Activated CD4-positive, alpha-beta T cell treated with anti-CD3 and anti-CD28 coated beads, Interleukin-2, Interleukin-6, amounts not matched to agents 100 ng/mL and 50 ng/mL, durations not matched to agents 16 hours and 8 hours (primary cell): Measurements from ENCODE around the gene GXYLT2.
"Not testable (repeated sequence)": the region's sequence is repeated elsewhere in the genome, so short reads cannot be mapped to it uniquely, and the experiment has no call there.

Experiments
- DNase-seq: peaks from one replicate; pipeline ENCODE4 v3.0.0-alpha.2; 2020

GXYLT2 gene

DNA sequence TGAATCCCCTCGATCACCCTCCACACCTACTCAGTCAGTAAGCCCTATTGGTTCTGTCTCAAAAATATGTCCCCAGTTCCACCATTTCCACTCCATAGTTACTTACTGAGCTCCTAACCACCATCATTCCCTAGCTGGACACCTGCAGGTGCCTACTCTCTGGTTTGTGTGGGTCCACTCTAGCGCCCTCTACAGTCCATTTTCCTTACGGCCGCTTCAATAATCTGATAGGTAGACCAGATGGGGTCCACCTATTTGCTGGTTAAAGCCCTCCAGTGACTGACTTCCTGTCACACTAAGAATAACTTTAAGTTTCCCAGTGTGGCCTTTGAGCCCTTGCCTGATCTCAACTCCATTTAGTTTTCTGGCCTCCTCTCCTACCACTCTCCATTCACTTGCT lies 5.0 kb downstream of the GXYLT2 start:
- DNase-seq, result peak; percentile 23

DNA sequence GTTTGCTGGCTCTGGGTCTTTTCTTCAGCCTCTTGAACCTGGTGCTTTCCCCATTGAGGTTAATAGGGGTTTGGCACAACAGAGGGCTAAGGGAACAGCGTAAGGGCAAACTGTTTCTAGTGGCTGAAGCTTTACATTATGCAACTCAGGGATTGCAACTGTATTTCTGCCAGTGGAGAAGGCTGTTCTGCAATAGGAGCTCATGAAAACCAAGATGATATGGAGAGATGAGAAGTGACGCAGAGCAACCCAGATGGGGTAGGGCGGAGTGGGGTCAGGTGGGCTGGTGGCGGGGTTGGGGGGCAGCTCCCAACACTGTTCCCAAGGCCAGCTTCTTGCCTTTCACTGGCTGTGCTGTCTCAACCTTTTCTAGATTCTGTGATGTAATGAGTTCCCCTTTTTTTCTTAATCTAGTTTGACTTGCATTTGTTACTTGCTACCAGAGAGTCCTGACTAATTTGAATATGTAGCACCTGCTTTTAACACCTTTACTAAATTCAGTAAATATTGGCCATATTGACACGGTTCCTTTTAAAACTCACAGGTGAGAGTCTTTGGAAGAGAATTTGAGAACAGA lies 7.2 kb downstream of the GXYLT2 start:
- no peak for DNase-seq

DNA sequence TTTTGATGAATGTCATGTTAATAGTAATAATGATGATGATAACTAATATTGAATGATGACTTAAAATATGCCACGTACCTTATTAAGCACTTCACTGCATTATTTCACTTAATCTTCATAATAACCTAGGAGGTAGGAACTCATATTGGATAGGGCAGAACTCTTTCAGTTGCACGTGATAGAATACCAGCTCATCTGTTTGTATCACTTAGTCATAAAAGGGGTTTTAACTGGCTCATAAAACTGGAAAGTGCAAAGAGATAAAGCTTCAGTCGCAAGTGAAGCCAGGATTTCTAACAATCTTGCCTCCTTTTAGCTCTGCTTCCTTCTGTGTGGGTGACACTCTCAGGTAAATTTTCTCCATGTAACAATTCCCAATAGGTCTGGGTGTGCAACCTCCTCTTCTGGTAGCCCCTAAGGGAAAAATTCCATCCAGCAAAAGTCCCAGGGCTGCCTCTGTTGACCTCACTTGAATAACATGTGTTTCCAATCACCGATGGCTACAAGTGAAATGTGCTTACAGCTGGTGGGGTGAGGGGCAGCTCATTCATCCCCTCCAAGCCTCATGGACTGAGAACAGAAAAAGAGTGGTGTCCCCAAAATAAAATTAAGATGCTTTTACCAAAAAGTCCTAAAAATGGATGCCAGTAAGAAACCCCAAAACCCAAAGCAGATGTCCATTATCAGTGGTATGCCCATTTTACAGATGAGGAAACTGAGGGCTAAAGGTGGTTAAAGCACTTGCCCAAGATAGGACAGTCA lies 9.3 kb downstream of the GXYLT2 start:
- DNase-seq, result no peak

DNA sequence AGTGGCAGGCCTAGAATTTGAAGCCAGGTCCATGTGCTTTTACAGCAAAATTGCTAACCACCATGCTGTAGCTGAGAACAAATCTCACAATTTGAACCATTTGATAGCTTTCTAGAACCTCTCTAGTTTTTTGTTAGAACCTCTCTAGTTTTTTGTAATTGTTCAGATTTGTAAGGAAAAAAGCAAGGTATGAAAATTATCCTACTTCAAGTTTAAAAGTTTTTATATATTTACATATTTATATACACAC lies 9.8 kb downstream of the GXYLT2 start:
- no peak for DNase-seq

DNA sequence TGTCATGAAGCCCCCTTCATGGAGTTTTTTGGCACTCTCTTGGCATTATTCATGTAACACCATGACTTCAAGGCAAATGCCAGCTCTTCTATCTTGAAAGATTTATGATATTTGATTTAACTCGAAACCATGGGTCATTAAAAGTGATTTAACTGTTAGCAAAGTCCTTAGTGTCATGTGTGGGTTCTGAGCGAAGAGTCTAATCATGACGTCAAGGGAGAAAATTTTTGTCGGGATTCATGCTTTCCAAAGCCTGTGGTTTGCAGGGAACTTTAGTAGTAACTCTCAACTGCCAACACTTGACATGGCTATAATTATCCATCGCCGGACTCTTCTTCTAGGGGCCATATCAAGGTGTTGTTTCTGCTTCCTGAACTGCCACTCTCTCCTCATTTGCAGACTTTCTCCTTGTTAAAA lies 11.5 kb downstream of the GXYLT2 start:
- DNase-seq, result no peak

DNA sequence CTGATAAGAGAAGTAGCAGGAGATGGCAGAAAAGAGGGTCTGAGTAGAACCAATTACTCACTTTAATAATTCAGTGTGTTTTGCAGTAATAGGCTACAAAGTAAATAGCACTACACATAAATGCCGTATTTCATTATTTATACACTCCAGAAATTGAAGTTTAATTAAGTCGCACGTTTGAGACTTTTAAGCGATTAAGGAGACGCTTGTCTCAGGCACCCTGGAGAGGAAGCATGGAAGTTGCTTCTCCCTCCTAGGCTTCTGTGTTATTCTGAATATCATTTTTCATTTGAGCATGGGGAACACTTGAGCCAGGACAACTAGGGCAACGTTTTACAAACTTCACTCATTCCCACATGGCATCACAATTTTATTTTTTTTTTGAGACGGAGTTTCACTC lies 12.2 kb downstream of the GXYLT2 start:
- DNase-seq, result no peak

DNA sequence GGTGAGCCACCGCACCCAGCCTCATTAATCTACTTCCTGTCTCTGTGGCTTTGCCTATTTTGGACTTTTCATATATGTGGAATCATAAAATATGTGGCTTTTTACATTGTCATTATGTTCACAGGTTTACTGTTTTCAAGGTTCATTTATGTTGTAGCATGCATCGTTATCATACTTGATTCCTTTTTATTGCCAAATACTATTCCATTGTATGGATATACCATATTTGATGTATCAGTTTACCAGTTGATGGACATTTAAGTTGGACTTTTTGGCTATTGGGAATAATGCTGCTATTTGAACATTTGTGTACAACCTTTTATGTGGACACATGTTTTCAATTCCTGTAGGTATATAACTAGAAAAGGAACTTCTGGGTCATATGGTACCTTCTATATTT lies 14.0 kb downstream of the GXYLT2 start:
- DNase-seq, result no peak

DNA sequence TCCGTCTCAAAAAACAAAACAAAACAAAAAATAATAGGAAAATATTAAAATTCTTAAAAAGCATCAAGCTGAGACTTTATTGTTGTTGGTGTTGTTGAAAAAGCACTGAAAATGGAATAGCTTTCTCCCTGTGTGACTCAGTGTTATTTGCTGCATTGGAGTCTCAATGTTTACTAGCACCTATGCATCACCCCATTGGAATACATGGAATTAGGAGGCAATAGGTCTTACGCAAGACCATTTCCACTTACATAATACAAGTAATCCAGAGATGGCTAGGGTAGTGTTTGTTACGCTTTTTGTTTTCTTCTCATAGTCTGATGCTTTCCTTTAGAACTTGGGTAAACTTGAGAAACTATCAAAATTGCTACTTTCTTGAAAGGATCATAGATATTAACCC lies 15.2 kb downstream of the GXYLT2 start:
- no peak for DNase-seq

DNA sequence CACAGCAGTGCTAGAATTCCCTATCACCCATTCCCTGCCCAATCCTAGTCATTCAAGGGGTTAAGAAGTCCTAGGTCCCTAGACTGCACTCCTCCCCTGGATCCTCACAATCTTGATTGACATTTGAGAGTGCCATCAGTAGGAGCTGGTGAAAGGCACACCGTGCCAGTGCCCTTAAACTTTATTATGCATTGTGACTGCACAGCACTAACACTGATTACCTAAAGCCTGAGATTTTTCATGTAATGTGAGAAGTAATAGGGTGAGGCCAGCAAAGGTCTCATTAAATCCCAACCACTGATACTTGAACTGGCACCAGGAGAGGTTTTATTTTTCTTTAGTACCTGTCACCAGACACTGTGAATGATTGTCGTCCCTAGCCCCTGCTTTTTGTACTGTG lies 16.3 kb downstream of the GXYLT2 start:
- DNase-seq, result no peak

DNA sequence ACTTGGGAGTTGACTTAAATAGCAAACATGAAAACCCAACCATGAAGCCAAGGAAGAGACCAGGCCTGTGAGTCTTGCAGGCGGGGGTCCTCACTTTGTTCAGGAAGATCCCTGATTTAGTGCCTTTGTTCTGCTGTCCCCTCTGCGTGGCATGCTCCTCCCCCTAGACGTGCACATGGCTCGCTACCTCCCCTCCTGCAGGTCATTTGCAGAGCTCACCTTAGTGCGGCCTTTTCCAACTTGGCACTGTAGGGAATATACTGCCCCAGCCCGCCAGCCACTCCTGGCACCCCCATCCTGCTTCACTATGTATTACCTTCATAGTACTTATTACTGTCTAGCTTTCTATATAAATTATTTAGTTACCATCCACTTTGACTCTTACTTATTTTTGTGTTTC lies 18.3 kb downstream of the GXYLT2 start:
- DNase-seq, result no peak

DNA sequence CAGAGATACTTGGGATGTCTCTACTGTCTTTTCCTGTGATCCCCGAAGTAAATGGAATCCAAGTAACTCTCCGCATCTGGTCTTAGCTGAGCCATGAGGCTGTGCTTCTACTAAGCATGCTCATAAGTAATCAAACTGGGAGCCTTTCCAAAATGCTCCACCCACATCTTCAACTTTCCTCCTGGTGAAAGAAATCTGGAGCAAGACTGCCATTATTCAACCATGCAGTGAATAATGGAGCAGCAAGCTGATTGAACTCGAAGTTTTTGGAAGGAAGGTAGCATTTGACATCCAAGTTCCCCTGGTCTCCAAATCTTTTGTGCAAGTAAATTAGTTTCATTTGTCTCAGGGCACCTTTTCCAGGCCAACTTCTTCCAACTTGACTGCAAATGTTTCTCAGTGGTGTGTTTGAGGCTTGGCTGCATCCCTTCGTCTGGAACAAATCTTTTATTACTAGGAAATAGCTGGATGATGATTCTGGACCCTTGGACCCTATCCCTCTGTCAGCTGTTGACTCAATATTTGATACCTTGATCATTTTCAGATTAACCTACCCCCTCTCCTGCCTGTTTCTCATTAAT lies 19.4 kb downstream of the GXYLT2 start:
- DNase-seq, result no peak

DNA sequence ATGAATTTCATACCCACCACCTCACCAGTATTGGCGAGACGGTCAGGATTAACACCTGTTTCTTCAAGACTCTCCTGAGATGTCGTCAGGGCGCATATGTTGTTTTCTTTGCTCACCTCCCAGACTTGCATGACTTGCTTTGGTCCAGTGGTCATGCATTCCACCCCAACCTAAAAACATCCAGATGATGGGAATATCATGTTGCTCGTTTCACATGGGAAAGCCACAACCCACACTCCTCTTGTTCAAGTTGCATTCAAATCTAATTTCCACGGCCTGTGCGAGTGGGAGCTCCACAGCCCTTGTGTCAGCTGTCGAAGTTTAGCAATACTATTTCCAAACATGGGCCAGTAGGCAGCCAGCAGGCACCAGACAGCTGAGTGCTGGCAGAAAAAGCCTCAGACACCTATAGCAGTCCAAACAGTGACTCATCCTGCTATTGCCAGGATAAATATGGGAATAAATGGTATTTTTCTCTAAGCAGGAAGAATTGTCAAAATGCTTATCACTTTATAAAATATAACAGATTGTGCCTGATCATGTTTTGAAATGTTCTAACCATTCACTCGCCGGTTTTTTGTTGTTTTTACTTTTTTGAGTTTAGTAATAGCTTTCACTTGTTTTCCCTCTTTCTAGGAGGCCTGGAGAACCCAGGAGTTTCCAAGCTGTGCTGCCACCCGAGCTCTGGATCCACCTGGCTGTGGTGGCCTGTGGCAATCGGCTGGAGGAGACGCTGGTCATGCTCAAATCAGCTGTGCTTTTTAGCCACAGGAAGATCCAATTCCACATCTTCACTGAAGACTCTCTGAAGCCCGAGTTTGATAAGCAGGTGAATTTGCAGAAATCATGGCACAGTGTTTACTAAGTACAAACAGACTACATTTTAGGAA lies 20.1 kb downstream of the GXYLT2 start:
- no peak for DNase-seq

DNA sequence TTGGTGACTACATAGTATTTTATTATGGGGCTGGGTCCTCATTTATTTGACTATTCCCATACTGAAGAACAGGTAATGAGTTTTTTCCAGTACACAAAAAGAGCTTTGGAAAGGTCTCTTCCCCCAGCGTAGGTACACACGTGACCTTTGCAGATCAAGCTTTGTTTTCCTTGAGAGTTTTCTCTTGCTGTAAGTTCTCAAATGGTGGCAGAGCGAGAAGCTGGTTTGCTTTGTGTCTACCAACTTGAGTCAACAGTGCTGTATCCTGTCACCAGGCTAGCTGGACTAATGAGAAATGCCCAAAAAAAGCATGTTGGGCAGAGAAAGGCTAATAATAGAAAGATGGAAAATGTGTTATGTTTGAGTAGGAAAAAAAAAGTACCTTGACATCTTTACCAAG lies 21.7 kb downstream of the GXYLT2 start:
- DNase-seq, result no peak

DNA sequence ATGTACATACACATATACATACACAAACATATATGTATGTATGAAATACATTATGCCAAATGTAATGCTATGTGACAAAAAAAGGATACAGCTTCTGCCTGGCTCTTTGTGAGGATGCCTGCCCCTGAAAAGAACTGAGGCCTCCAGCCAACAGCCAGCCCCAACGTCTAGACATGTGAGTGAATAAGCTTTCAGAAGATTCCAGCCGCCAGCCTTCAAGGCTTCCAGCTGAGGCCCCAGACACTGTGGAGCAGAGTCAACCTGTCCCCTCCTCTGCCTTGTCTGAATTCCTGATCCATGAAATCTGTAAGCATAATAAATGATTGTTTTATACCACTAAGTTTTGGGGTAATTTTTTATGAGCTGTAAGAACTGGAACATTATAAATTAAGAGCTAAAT lies 24.7 kb downstream of the GXYLT2 start:
- DNase-seq, result no peak

DNA sequence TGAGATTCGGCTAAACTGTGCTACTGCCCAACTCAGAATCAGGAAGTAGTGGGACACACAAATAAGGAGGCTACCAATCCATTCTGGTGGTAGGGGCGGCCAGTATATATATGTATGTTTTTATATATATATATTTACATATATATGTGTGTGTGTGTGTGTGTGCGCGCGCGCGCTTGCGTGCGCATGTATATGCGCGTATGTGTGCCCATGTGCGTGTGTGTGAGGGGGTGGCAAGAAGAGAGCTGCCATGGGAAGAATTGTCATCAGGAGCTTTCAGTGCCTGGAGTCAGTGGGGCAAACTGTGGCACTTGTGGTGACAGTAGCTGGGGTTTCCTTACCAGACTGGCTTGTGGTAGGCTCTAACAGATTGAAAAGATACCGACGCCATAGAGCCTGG lies 26.5 kb downstream of the GXYLT2 start:
- no peak for DNase-seq

DNA sequence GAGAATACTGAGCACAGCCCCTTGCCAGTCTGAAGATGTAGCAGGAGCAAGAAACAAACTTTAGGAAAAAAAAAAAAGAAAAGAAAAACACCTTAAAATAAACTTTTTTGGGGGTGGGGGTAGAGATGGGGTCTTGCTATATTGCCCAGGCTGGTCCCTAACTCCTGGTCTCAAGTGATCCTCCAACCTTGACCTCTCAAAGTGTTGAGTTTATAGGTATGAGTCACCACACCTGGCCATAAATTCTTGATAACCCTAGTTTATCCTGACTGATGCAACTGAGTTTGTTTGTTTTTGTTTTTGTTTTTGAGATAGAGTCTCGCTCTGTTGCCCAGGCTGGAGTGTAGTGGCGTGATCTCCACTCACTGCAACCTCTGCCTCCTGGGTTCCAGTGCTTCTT lies 28.4 kb downstream of the GXYLT2 start:
- no peak for DNase-seq

DNA sequence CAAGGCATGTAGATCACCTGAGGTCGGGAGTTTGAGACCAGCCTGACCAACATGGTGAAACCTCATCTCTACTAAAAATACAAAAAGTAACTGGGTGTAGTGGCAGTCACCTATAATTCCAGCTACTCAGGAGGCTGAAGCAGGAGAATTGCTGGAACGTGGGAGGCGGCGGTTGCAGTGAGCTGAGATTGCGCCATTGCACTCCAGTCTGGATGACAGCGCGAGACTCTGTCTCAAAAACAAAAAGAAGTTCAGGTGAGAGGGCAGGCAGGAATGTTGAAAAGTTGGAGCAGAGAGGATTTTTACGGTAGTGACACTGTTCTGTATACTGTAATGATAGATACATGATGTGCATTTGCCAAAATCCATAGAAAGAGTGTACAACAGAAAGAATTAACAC lies 31.7 kb downstream of the GXYLT2 start:
- no peak for DNase-seq

DNA sequence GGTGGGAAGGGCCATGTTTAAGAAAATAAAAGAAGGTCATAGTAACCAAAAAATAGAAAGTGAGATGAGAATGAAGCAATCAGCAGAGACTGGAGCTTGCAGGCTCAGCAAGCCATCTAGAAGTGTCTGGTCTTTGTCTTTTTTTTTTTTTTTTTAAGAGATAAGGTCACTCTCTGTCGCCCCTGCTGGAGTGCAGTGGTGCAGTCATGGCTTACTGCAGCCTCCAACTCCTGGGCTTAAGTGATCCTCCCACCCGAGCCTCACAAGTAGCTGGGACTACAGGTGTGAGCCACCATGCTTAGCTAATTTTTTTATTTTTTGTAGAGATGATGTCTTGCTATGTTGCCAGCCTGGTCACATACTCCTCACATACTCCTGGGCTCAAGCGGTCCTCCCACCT lies 36.2 kb downstream of the GXYLT2 start:
- DNase-seq, result no peak

DNA sequence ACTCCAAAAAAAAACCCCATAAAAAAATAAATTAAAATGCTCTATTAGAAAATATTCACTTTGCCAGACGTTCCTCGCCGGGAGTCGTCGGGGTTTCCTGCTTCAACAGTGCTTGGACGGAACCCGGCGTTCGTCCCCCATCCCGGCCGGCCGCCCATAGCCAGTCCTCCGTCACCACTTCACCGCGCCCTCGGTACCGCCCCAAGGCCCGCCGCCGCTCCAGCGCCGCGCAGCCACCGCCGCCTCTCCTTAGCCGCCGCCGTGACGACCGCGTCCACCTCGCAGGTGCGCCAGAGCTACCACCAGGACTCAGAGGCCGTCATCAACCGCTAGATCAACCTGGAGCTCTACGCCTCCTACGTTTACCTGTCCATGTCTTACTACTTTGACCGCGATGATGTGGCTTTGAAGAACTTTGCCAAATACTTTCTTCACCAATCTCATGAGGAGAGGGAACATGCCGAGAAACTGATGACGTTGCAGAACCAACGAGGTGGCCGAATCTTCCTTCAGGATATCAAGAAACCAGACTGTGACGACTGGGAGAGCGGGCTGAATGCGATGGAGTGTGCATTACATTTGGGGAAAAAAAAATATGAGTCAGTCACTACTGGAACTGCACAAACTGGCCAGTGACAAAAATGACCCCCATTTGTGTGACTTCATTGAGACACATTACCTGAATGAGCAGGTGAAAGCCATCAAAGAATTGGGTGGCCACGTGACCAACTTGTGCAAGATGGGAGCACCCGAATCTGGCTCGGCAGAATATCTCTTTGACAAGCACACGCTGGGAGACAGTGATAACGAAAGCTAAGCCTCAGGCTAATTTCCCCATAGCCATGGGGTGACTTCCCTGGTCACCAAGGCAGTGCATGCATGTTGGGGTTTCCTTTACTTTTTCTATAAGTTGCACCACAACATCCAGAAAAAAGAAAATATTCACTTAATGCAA lies 41.2 kb downstream of the GXYLT2 start:
- not testable (repeated sequence) for DNase-seq

DNA sequence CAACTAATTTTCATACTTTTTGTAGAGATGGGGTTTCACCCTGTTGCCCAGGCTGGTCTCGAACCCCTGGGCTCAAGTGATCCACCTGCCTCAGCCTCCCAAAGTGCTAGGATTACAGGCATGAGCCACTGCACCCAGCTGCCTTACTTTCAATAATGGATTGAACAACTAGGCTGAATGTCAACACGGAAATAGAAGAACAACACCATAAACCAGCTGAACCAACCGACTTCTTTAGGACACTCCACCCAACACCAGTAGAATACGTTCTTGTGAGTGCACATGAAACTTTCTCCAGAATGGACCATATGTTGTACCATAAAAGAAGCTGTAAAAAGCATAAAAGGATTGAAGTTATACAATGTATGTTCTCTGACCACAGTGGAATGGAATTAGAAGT lies 42.9 kb downstream of the GXYLT2 start:
- no peak for DNase-seq

DNA sequence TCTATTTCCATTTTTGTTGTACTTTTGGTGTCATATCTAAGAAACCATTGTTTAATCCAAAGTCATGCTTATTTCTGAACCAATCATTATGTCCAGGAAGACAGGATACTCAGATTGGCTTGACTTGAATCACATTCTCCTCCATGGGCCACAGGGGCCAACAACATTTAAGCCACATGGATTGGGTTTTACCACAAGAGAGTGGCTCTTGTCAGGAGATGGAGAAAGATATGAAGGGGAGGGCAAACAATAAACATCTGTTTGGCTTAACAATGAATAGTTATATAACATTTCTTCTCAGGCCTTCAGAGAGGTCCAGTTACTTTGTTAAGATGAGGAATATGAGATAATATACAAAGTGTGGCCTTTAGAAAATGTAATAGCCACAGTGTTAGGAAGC lies 44.6 kb downstream of the GXYLT2 start:
- no peak for DNase-seq

DNA sequence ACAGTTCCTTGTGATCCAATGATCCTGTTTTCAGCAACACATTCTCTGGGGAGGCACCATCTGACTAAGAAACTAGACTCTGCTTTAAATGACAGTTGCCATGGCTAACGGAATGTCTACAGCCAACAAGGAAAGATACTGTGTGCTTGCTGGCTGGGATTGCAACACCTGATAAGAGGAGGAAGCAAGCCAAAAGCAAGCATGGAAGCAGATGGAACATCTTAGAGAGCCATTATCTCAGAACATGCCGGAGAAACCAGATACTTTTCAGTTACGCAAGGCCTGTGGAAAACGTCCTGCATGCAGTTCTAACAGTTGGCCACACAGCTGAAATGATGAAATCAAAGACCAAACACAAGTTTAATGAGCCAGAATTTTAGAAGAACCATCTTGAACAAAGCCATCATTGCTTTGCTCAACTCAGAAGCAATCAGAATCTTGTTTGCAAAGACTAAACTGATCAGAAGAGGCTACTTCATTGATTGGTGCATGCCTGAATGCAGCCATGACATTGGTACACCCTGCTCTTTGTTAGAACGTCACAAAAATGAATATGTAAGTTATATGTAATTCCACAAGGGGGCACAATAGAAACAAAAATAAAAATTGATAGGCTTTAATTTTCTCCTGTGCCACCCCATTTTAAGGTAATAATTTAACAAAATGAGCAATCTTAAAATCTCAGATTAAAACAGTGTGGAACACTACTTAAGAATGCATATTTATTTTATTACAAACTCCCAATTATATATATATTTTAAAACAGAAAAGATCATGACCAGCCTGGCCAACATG lies 50.8 kb downstream of the GXYLT2 start:
- DNase-seq, result peak; percentile 53
